ENCODE measurements around the gene CTPS1. TPM values are rescaled to one million over a fixed set of nuclear protein-coding genes. Genes with fewer than 3 reads are reported as not detected.

The CTPS1 gene
- total RNA-seq, 6 experiments from 2014 or later: 89.3 to 125 (median 91.6) TPM

DNA sequence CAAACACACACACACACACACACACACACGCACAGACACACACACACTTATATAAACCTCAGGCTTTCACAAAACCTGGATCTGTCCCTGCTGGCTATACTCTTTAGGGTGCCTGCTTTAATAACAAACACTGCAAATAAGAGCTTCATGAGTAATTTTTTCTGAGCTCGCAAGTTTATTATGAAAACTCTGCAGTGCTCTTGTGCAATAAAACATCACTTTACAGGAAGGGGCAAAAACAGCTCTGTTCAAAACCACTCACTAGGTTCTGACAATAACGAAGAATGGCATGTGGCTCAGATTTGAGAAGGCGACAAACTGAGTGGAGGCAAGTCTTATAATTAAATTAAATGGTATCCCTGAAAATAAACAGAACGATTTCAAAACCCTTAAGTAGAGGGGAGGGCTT is 42.6 kb upstream of the CTPS1 start:
- H3K27ac Mint-ChIP-seq: peak overlapping the region; percentile 39
- DNase-seq: peak; percentile 59
- H3K36me3 Mint-ChIP-seq (ENCODE audit: low read depth): no peaks in the 10 kb centered on the region
- H3K4me3 Mint-ChIP-seq: no peak overlapping the region
- TF ChIP-seq, protein P1, sequence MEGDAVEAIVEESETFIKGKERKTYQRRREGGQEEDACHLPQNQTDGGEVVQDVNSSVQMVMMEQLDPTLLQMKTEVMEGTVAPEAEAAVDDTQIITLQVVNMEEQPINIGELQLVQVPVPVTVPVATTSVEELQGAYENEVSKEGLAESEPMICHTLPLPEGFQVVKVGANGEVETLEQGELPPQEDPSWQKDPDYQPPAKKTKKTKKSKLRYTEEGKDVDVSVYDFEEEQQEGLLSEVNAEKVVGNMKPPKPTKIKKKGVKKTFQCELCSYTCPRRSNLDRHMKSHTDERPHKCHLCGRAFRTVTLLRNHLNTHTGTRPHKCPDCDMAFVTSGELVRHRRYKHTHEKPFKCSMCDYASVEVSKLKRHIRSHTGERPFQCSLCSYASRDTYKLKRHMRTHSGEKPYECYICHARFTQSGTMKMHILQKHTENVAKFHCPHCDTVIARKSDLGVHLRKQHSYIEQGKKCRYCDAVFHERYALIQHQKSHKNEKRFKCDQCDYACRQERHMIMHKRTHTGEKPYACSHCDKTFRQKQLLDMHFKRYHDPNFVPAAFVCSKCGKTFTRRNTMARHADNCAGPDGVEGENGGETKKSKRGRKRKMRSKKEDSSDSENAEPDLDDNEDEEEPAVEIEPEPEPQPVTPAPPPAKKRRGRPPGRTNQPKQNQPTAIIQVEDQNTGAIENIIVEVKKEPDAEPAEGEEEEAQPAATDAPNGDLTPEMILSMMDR (IDR thresholded peaks at IDR 0.05): no peak
- H3K27me3 Mint-ChIP-seq (ENCODE audit: insufficient read depth): peaks cover 8% of the 10 kb centered on the region
- no peaks in the 10 kb centered on the region for H3K9me3 Mint-ChIP-seq
- H3K4me1 Mint-ChIP-seq (ENCODE audit: low read depth): peaks cover 20% of the 10 kb centered on the region

- H3K27me3 Mint-ChIP-seq (ENCODE audit: insufficient read depth): peaks cover 4% of the 10 kb centered on the region
- H3K36me3 Mint-ChIP-seq (ENCODE audit: low read depth): no peaks in the 10 kb centered on the region
- no peak for DNase-seq
- no peak overlapping the region for H3K4me3 Mint-ChIP-seq
- TF ChIP-seq, protein P1 (IDR thresholded peaks at IDR 0.05): no peak
- no peaks in the 10 kb centered on the region for H3K9me3 Mint-ChIP-seq
- H3K4me1 Mint-ChIP-seq (ENCODE audit: low read depth): peaks cover 24% of the 10 kb centered on the region
- H3K27ac Mint-ChIP-seq: no peak overlapping the region
Observed at GRCh38 chr1:40938393-40938792, 41.1 kb upstream of the CTPS1 start.

DNA sequence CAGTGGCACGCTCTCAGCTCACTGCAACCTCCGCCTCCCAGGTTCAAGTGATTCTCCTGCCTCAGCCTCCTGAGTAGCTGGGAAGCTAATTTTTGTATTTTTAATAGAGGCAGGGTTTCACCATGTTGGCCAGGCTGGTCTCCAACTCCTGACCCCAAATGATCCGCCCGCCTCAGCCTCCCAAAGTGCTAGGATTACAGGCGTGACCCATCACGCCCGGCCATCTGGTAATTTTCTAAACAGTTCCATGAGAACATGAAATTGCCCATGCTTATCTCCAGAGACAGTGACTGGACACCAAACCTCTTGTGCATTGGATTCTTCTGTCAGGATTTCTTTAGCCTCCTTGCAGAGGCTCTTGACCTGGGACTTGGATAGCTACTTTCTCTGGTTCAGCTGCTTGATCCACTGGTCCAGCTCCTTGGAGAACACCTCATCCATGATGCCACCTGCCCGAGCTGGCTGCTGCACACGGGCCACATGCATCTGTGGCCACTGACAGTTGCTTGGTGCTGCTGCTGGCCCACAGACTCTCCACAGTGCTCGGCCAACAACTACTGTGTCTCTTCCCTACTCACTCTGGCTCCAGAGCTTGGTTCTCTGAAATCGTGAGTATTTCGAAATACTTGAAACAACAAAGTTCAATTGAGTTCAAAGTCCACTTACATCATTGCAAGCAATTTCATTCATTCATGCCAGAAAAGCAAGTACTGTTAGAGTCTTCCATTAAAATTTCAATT is 40.0 kb upstream of the CTPS1 start:
- Mint-ChIP-seq H3K4me3 (no peak overlapping the region), H3K9me3 (no peaks in the 10 kb centered on the region), H3K27ac (no peak overlapping the region), H3K36me3 (ENCODE audit: low read depth) (no peaks in the 10 kb centered on the region), H3K4me1 (ENCODE audit: low read depth) (peaks cover 32% of the 10 kb centered on the region), H3K27me3 (ENCODE audit: insufficient read depth) (peaks cover 2% of the 10 kb centered on the region)
- DNase-seq: no peak
- TF ChIP-seq, protein P1 (IDR thresholded peaks at IDR 0.05): no peak

DNA sequence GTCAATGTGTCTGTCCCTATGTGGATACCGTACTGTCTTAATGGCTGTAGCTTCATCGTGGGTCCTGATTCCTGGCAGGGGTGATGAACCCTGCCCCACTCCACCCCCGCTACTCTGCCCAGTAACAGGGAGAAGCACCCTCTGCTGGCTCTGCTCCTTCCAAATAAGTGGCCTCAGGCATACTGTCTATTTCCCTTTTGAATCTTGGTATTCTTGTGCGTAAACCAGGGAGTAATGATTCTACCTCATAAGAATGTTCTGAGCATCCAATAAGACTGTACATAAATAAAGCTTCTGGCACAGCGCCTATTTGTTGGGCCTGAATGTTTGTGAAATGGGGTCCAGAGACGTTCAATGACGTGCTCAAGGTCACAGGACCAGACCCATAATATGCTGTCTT is 35.2 kb upstream of the CTPS1 start:
- TF ChIP-seq, protein P1 (IDR thresholded peaks at IDR 0.05): peak; percentile 42; the same call in 1 of the 2 replicates
- H3K27ac Mint-ChIP-seq: peak overlapping the region; percentile 81
- peaks cover 9% of the 10 kb centered on the region for H3K9me3 Mint-ChIP-seq
- peak; percentile 73 for DNase-seq
- peak overlapping the region; percentile 53 for H3K4me3 Mint-ChIP-seq
- H3K27me3 Mint-ChIP-seq (ENCODE audit: insufficient read depth): peaks cover 1% of the 10 kb centered on the region
- H3K4me1 Mint-ChIP-seq (ENCODE audit: low read depth): peaks cover 42% of the 10 kb centered on the region
- H3K36me3 Mint-ChIP-seq (ENCODE audit: low read depth): peaks cover 10% of the 10 kb centered on the region

GRCh38 chr1:40944841-40945430 is 34.6 kb upstream of the CTPS1 start:
- peak overlapping the region; percentile 81 for H3K27ac Mint-ChIP-seq
- H3K4me1 Mint-ChIP-seq (ENCODE audit: low read depth): peaks cover 37% of the 10 kb centered on the region
- peak overlapping the region; percentile 53 for H3K4me3 Mint-ChIP-seq
- DNase-seq: peak; percentile 14
- peaks cover 1% of the 10 kb centered on the region for H3K27me3 Mint-ChIP-seq (ENCODE audit: insufficient read depth)
- TF ChIP-seq, protein P1 (IDR thresholded peaks at IDR 0.05): no peak
- peaks cover 9% of the 10 kb centered on the region for H3K9me3 Mint-ChIP-seq
- peaks cover 10% of the 10 kb centered on the region for H3K36me3 Mint-ChIP-seq (ENCODE audit: low read depth)
